NCI-H345 treated with DMSO at 0.1 percent for 48 hours (cell line): ENCODE data around the gene HK2.

Experiments used
- DNase-seq: peaks from one replicate; lab custom pipeline; 2025; ENCODE audit not compliant: unreplicated experiment; lab: John Stamatoyannopoulos, UW

Gene HK2

DNA sequence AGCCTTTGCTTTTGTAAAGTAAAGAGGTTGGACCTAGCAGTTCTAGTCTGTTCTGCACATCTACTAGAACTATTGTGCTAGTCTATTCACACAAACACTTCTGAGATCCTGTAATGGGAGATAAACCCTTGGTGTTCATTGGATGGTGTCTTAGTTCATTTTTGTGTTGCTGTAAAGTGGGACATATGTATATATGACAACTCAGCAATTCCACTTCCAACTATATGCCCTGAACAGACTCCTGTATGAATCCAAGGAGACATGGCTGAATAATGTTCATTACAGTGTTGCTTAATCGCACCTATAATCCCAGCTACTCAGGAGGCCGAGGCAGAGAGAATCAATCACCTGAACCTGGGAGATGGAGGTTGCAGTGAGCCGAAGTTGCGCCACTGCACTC lies 23.3 kb downstream of the HK2 start:
- DNase-seq, result no peak

GRCh38 chr2:74857725-74858124 lies 23.8 kb downstream of the HK2 start:
- DNase-seq, result no peak

- DNase-seq, result no peak
These were observed 24.4 kb downstream of the HK2 start for GRCh38 chr2:74858281-74858680.

DNA sequence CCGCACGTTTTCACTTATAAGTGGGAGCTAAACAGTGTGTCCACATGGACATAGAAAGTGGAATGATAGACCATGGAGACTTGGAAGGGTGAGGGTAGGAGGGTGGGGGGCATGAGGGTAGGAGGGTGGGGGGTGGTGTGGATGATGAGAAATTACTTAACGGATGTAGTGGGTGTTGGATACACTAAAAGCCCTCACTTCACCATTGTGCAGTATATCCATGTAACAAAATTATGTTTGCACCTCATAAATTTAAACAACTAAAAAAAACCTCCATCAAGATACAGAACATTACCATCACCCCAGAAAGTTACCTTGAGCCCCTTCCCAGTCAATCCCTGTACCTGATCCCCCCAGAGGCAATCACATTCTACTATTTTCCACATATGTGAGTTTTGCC lies 26.2 kb downstream of the HK2 start:
- DNase-seq, result no peak

- DNase-seq, result no peak
These were observed 26.6 kb downstream of the HK2 start for GRCh38 chr2:74860521-74860920.

DNA sequence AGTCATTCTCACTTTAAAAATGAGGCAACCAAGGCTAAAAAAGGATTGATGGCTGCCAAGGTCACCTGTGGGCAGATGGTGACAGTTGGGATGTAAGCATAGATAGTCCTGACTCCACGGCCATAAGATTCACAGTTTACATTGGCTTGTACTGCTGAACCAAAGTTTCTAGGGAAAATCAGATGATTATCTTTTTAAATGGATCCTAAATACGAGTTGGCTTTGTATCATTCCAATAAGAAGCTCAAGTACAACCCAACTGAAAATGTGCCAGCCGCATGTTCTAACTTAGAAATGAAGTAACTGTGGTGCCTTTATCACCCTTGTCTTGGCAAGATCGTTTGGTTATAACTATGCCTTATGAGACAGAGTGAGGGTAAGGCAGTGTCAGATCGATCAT lies 27.6 kb downstream of the HK2 start:
- DNase-seq, result no peak

DNA sequence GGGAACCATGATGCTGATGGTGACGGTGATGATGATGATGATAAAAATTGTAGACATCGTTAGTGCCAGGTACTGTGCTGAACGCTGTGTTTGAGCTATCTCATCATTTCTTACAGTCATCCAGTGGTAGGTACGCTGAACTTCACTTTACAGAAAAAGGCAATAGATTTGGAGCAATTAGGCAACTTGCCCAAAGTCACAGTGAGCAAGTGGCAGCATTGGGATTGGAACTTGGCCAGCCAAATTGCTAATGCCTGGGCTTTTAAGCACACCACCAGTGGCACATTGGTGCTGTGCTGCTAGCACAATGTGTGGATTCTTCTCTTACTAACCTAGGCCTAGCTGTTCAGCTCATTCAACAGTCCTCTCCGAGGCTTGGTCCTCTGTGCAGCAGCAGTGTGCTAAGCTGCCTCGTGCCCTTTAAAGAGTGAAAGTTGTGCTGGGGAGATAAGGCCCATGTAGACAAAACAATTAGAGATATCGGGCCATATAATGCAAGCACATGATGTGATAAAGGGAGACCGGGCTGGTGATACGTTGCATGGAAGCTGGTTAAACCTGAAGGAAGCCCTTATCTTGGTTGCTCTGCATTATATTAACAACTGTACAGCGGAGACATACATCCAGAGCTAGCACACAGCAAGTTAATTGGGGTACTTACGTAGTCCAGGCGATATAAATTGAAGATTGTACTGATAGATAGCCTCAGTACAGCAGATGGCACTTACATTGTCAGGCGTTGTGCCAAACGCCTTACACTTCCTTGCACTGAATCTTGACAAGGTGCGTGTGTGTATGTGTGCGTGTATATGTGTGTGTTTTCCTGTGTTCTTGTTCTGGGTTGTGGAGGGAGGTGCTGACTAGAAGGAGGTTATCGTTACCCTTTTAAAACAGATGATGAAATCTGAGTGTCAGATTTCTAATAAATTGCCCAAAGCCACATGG lies 28.4 kb downstream of the HK2 start:
- no peak for DNase-seq

- DNase-seq, result no peak
These were observed 29.9 kb downstream of the HK2 start for GRCh38 chr2:74863802-74864248.

- DNase-seq, result no peak
These were observed 31.1 kb downstream of the HK2 start for GRCh38 chr2:74864728-74865722.

DNA sequence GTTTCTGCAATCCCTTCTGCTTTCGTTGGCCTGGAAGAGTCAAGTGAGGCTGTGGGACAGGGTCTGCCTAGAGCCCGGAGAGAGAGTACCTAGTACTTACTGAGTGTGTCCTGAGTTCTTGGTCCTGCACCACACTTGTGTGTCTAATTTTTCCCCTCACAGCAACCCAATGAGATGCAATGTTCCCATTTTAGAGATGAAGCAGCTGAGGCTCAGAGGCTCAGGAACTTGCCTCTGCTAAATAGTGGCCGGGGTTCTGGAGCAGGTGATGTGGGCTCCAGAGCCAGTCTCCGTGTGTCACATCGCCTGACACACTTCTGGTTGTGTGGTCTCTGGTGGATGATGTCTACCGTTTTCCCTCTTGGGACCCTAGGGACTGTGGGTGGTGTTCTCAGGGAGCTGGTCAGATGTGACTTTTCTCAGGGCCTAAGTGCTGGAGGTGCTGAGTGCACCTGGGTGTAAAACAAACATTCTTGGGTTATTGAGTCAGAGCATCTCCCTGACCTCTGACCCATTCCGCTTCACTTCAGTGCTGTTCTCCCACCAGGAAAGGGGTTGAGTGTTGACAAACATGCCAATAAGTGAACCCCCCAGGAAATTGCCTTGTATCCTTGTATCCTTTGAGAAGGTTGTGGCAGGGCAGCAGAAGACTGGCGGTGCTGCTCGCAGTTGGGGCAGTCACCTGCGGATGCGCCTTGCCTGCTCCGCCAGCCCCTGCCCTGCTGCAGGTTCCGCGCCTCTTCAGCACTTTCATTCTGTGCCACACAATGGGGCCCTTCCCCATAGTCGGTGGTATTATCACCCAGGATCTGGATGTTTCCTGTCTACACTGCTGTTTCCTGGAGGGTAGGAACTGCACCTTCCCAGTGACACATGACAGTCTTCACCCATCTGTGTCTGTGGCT lies 32.1 kb downstream of the HK2 start:
- DNase-seq, result no peak

DNA sequence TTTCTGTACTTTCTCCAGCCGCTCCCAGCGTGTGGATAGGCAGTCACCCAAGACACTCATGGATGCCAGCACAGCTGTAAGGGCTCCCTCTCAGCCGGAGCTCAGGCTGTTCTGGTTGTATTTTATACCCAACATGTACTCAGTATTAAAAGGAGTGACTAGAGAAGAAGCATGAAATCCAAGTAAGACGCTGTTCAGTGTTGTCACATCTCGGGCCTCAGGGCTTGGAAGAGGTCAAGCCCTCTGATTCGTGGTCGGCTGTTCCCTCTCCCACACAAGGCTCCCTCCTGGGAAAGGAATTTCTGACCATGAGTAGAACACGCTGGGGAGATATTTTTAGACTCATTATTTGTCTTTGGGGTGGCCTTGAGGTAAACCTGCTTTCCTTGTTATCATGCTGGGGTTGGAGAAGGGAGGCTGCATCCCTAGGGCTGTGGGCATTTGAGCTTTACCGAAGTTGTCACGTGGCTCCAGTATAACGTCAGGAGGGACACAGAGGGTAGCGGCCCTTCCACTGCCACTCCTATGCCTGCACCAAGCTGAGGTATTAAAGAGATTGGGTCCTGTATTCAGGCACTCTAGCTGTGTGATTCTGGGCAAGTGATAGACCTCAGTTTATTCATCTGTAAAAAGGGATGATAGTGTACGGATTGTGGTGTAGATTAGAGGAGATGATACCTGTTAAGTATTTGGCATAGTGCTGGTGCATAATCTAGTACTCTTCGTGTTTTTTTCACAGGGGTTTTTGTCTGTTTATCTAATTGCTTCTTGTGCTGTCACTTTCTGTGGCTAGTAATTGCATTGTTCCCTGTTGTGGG lies 34.1 kb downstream of the HK2 start:
- no peak for DNase-seq

DNA sequence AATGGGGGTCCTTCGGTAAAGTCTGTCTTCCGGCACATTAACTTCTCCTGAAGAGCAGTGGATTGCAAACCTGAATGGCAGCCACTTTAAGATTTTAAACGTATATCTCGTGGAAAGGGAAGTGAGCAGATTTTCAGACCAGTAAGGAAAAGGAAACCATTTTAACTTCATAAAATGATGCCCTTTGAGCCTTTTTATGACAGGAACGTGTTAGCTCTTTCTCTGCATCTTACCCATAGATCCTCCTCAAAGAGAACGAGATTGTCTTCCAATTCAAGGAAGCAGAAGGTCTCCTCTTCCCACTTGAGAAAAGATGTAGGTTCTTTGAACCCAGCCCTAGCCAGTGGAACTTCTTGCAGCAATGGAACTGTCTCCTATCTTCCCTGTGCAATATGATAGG lies 35.6 kb downstream of the HK2 start:
- no peak for DNase-seq

DNA sequence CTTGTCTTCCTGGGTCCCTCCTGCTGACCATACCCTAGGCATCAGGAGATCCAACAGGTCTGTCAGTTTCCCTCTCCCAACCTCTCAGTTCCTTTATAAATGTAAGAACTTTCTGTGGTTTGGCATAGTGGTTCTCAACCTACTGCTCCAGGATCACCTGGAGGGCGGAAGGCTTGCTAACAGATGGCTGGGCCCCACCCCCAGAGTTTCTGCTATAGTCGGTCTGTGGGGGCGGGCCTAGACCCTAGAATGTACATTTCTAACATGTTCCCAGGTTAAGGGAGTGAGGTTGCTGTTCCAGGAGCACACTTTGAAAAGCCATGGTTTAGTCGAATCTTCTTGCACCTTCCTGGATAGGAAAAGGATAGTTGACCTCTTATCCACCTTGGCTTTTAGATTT lies 37.0 kb downstream of the HK2 start:
- DNase-seq, result no peak

GRCh38 chr2:74871414-74871813 lies 37.5 kb downstream of the HK2 start:
- no peak for DNase-seq

DNA sequence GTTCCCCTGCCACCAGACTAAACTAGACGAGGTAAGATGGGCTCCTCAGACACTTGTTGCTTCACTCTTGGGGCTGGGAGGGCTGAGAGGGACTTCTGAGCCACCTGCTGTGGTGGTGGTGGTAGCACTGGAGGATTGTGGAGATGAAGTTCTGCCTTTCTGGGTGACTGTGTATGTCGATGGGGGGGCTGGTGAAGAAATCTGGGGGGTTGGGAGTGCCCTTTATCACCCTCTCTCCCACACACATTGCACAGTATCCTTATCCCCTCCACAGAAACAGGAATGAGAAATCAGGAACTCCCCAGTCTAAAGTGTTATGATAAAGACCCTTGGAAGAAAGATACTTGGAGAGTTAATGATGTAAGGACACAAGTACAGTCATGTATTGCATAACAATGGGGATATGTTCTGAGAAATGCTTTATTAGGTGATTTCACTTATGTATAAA lies 38.5 kb downstream of the HK2 start:
- no peak for DNase-seq

- DNase-seq, result no peak
These were observed 39.2 kb downstream of the HK2 start for GRCh38 chr2:74873012-74873665.

DNA sequence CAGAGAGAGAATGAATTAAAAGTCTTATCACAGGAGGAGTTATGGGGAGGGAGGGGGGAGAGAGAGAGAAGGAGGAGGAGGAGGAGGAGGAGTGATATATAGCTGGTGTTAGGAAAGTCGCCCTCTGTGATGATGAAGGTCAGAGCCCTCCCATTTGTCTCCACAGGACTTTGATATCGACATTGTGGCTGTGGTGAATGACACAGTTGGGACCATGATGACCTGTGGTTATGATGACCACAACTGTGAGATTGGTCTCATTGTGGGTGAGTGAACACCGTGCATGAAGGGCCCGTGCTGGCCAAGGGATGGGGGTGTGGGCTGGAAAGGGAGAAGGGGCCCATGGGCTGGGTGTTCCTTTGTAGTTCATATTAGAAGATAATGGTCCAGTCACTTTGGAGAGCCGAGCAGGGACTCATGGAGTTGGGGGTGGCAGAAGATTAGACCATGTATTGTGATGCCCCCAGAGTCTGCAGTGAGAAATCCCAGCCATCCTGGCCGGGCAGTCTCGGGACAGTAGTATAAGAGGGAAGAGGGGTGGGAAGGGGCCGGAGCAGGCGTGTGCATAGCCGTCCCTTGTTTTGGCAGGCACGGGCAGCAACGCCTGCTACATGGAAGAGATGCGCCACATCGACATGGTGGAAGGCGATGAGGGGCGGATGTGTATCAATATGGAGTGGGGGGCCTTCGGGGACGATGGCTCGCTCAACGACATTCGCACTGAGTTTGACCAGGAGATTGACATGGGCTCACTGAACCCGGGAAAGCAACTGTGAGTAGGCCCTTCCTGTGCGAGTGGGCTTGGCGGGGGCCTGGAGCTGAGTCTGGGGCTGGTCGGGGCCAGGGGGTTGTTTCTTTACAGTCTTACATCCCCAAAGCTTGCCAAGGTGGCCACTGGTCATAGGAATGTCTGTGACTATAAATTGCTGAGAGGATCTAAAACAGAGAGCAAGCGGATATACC lies 40.0 kb downstream of the HK2 start:
- no peak for DNase-seq
